NCI-H524 (cell line): ENCODE data around the gene CNKSR3.
A peak's percentile ranks its signal among the peaks of the same experiment; 100 is the strongest.

Source experiments
- DNase-seq, 2 experiments: peaks; one replicate each; lab custom pipeline; 2025; lab: John Stamatoyannopoulos, UW

Gene CNKSR3

DNA sequence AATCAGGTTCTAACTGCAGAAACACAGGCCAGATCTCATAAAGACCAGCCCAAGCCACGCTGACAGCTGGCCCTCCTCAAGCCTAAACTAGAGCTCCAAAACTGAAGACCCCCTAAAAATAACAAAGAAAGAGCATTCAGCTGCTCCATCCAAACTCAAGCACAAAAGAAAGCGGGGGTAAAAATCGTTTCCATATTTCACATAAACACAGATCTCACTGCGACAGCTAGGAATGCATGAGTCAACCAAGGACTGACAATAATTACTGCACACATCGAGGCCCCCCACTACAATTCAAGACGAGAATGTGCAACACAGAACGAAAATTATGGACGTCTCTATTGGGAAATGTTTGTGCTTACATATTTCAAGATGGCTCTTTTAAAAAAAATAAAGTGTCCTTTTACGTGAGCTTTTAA is 31.1 kb downstream of the CNKSR3 start:
- no peak for DNase-seq

DNA sequence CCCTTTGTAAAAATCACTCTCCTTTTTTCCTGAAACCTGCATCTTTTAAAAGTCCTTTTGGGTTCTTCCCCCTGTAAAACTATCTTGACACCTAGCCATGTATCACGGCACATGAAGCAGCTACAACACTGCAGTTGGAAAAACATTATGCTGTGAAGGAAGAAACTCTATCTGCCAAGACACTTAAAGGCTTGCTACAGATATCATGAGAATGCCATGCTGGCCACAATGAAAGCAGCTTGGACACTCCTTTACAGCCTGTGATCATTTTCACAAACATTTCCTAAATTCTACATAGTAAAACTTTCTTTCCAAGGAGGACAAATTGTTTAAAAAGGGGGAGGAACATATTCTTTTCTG is 31.8 kb downstream of the CNKSR3 start:
- DNase-seq, result no peak

DNA sequence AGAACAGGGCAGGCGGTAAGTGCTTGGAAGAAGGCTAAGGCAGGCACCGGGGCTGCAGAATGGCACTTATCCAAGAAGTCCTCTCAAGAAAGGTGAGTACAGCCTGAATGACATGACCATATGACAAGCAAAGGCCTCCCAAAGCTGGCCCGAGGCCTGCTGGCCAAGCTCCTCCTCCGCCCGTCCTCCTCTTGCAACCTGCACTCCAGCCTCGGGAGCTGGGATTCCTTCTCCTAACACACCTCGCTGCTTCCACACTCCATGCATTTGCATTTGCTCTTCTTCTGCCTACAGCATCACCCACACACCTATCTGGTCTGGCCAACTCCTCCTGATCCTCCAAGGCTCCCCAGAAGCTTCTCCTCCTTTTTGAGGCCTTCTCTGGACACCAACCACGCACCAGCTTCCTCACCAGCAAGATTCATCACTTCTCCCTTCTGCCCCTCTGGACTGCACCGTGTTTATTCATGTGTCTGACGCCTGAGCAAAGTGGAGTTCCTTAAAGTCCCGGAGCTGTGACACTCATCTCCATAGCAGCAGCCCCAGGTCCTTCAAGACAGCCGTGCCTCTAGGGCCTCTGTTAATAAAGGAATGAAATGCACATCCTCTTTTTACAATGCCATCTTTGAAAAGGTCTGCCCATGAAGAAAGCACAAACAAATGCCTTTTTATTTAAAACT is 32.3 kb downstream of the CNKSR3 start:
- DNase-seq, result no peak

DNA sequence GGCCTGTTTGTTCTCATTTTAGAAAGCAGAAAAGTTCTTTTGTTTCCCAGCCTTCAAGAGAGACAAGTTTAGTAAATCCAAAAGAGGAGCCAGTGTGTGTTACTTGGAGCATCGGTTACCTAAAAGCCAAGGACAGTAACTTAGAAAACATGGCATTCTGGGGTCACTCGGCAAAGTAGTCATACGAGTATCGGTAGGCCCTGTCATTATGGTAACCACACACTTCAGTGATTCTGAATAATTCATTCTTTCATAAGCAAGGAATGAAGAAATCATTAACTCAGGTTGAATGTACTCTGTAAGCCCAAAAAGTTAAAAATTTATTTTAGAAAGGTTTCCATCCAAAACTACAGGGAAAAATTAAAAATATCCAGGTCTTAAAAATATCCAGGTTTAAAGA is 34.0 kb downstream of the CNKSR3 start:
- no peak for DNase-seq

DNA sequence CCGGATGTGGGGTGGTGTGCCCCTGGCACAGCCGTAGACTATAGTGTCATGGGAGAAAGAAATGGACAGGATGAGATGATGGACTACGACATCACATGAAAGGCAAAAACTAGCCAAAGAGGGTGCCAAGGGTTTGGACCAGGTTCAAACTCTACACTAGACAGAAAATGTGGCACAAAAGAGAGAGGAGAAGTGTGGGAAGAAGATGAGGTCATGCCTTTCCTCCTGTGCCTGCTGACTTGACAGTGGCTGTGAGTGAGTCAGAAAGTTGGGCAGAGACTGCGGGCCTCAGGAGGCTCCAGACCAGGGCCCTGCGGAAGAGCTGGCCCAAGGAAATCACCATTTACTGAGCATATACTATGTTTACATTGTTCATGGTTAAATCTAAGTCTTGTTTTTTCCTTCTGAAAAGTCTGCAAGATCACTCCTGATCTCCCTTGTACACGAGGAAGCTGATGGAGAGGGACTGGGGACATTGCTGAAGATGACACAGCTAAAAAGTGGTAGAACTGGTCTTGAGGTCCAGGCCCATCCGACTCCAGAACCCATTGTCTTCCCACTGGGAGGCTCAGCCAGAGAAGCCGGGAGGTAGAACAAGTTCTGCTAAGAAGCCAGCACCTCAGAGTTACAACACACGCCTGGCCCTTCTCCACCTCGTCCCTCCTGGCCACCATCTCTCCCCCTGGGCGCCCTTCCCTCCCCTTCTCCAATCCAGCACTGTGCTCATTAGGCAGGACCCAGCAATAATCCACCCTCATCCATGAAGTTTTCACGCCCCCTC is 35.6 kb downstream of the CNKSR3 start:
- no peak for DNase-seq

DNA sequence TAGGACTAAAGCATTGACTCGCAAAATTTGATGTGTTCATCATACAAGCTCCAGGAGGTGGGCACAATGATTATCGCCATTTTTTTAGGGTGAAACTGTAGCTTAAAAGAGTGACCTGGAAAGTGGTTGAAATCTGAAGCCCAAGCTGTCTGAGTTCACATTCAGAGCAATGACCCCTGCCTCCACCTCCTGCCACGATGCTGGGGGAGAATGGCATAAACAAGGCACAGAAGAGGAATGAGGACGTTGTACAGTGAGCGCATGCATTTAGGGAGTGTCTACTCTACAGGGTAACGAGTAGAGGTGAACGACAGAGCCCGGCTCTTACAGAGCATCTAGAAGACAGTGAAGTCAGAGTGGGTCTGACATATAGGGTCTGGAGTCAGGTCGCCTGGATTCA is 37.2 kb downstream of the CNKSR3 start:
- no peak for DNase-seq

DNA sequence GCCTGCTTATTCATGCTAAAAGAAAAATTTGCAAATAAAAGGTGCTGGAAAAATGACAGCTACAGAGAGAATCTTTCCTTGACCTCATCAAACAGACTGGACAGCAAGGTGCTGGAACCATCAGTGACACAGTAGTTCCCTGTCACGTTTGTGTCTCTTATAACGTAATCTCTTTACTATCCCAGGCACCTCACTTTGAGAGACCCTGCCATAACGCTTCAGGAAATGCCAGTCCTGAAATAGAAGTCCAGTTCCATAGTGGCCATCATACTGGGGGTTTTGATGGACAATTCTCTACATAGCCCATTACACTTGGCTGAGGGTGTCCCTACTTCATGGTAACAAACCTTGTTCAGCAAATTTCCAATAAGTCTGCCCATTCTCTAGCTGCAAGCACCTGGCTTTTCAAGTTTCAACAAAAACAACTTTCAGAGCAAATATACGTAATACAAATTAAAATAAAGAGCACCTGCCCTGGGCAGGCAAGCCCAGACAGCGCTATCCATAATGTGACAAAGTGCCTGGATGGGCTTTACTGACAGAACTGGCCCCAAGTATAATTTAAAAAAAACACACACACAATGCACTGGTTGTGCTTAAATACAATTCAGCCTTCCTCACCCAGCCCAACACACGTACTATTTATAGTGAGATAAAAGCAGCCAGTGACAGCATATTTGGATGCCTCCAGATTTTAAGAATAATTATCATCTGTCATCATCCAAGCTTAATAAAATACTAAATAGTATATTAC is 38.7 kb downstream of the CNKSR3 start:
- DNase-seq, result no peak

DNA sequence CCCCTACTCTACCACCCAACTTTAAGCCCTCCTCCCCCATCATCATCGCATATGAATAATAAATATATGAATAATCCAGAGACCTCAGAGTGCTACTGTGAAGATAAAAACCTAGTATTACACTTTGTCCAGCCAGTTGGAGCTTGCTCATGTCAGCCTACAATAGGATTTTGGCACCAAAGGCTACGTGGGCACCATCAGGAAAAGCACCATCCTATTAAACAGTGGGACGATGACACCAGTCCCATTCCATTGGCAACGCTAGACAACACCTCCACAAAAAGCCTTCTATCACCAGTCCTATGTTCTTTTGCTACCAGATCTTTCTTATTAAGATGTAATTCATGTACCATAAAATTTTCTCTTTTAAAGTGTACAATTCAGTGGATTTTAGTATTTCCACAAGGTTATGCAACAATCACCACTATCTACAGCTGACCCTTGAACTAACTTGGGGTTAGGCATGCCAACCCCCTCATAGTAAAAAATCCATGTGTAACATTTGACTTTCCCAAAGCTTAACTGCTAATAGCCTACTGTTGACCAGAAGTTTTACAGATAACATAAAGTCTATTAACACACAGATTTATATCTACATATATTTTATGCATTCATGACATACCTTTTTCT is 41.1 kb downstream of the CNKSR3 start:
- no peak for DNase-seq

DNA sequence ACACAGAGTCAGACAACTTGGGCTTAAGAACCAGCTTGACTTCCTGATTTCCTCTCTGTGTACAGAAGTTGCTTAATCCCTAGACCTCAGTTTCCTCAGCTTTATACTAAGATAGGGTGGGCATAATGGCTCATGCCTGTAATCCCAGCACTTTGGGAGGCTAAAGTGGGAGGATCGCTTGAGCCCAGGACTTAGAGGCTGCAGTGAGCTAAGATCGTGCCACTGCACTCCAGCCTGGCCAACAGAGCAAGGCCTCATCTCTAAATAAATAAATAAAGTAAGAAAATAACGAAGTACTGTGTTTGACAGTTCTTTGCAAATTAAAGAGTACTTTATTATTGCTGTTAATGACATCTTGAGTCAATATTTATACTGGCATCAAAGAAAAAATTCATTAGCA is 41.7 kb downstream of the CNKSR3 start:
- DNase-seq, result no peak

DNA sequence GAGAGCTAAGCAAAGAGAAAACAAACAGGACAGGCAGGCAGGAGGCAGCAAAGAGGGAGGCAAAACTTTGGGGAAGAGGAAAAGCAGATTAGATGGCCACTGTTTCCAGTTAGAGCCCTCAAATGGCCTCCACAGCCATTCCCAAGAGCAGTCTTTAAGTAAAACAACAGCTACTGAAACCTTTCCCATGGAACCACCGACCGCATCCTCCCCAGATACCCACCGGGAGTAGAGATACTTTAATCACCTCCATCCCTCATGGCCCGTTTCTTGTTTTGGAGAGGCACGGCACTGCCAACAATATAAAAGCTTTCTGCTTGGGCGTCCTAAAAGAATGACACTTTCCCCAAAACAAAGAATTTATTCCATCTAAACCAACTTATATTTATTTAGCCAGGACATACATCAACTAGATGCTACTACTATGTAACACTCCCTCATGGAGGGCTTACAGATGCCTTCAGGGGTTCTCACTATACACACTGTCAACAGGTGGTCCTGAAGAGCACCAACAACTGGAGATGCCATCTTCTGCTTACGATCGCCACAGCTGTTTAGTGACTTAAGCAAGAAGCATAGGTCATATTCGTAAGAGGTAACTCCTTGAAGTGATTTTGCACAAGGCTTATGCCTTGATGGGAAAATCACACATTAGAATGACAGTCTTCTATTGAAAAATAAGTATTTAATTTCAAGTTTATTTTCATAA is 43.4 kb downstream of the CNKSR3 start:
- DNase-seq, result peak in 1 of 2 experiments; percentile 10

DNA sequence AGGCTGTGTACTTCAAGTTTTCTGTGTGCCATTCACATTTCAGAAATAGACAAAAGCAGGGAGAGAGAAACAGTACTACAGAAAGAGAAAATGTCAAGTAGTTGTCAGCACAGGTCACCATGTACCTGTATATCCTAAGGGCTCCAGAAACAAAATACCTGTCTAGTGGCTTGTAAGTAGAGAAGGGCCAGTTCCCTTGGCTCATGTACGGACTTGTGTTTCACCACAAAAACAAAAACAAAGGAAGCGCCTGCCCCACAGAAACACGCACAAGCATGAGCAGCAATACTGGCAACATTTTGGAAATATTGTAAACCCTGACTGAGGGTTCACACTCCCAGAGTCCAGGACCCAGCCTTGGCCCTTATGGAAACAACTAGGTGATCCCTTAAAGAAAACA is 44.3 kb downstream of the CNKSR3 start:
- no peak for DNase-seq

DNA sequence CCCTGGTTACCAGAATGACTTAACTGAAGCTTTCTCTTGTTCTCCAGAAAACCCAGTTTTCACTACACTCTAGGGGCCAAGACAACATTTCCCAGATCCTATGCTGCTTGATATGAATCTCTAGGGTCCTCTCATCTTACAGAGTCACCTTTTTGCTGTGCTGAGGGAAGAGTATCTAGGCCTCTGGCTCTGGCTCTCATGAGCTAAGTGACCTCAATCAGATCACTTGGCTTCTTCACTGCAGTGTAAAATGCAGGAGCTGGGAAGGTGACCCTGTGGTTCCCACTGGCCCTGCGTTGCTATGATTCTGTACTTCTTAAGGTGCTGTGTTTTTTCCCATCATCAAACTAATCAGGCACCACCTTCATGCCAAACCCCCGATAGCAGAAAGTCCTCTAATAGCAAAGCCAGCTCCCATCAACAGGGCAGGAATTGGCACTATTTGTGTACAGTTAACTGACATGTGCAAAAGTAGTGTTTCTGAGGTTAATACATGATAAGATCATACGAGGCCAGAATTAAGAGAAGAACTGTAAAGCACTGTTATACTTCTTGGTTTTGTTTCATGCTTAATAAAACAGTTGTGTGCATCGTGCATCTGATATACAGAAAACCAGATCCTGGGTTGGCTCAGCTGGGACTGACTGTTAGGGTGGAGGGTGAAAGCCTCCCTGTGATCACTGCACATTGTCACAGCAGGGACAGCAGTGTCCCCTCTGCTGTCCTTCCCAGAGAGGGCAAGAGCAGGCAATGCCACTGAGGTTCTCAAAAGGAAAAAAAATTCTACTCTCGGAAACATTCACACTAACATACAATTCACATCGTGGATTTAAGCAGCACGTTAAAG is 46.7 kb downstream of the CNKSR3 start:
- DNase-seq, result no peak

DNA sequence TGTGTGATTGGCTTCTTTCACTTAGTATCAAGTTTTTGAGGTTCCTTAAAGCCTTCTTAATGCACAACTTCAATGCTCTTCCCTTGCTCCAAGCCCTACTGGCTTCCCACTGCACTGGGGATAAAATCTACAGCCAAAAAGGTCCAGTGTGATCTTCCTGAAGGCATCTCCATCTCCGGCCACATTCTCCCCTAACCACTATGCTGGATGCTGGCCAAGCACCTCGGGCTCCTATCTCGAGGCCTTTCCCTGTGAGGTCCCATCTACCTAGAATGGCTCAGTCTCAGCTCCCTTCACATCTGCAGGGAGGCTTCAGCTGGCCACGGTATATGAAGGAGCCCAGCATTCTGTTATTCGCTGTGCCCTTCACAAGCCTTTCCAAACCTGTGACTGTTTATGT is 48.1 kb downstream of the CNKSR3 start:
- DNase-seq, result no peak

DNA sequence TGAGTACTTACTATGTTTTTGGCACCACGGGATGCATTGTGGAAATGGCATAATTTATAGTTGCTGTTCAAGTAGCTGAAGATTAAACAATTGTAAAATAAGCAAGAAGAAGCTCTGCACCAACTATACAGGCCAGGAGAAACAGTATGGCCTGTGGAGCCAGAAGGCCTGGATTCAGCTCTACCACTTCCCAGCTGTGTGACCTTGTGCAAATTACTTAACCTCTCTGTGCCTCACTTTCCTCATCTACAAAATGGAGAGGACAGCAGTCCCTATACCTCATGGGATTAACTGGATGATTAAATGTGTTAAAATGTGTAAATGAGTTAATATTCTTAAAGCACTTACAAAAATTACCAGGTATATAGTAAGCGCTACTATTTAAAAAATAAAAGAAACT is 49.1 kb downstream of the CNKSR3 start:
- DNase-seq, result no peak

DNA sequence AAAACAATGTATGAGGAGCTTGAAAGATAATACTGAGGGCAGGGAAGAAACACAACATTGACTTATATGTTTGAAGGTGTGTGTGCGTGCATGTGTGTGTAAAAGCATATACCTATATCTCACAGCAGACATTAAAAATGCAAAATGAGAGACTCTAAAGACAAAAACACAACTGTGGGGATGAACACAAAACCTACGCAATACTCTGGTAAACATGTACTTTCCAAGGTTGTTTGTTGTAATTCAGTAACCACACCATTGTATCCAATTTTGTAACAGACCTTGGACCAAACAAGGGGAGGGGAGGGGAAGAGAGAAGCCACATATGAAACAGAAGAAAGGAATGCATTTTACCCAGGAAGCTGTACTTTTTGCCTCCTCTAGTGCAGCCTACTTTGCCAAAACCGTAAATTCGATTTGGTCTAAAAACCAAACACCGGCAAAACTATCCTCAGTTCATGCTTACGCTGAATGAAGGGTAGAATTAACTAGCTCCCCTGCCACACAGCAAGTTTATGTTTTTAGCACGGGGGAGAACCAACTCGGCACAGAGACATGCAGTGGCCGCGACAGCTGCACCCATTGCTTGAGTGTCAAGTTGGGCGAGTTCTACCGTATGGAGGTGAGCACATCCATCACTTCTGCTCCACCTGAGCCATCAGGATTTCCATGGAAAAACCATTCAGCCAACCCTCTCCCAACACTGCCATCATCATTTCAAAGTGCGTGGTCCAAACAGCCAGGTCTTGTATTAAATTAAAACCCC is 50.0 kb downstream of the CNKSR3 start:
- no peak for DNase-seq

DNA sequence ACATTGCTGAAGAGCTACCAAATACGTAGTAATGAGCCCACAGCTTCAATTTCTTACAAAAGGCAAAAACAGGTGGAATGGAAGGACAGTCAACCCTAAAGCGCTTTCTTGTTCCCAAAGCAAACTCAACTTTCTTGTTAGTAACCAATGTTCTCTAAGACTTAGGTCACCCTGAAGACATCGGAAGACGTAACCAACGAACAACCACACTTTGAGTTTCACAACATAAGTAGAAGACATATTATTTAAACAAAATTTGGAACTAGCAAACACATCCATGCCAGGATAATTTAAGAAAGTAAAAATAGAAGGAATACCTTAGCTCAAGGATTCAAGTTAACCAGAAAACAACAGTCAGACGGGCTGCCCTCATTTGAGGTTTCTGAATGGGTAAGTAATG is 51.0 kb downstream of the CNKSR3 start:
- no peak for DNase-seq

DNA sequence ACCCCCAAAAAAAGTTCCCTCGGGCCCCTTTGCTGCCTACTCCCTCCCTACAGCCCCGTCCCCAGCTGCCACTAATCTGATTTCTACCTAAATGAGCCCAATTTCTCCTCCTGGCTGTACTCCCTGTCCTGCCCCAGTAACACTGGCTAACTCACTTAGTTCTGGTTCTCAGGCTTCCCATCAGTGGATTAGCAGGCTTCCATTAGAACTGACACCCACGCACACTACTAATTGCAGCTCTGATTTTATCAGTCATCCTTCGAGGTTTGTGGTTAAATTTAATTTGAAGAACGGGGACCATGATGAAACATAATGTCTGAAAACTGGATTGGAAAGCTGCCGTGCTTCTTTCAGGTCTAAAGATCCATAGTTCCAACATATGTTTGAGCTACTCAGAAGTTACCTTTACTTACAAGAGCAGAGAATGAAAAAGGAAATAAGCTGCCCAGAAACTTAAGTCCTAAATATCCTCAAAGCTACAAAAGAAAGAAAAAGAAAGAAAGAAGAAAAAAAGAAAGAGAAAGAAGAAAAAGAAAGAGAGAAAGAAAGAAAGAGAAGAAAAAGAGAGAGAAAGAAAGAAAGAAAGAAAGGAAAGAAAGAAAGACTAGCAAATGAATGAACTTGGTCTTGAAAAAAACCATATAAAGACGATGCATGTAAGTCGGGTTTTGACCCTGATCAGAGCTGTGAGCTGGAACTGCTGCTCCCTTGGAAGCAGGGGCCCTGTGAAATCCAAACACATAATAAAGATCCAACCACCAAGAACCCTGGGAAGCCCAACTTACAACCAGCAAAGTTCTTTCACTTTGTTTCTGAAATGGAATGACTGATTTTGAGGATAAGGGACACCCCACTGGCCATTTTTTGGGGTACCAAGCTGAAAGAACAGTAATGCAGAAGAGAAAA is 51.7 kb downstream of the CNKSR3 start:
- no peak for DNase-seq

DNA sequence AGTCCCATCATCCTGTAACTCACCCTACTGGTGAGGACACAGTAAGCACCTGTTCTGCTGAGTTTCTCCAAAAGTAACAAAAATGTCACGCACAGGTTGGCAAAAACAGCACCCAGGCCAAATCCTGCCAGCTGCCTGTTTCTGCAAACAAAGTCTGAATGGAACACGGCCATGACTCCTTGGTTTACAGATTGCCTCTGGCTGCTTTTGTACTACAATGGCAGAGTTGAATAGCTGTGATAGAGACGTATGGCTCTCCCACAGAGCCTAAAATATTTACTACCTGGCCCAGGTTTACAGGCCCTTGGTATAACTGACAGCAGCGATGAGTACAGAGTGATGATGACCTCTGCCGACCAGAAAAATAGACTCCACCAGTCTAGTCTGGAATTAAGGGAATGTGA is 52.6 kb downstream of the CNKSR3 start:
- DNase-seq, result no peak

DNA sequence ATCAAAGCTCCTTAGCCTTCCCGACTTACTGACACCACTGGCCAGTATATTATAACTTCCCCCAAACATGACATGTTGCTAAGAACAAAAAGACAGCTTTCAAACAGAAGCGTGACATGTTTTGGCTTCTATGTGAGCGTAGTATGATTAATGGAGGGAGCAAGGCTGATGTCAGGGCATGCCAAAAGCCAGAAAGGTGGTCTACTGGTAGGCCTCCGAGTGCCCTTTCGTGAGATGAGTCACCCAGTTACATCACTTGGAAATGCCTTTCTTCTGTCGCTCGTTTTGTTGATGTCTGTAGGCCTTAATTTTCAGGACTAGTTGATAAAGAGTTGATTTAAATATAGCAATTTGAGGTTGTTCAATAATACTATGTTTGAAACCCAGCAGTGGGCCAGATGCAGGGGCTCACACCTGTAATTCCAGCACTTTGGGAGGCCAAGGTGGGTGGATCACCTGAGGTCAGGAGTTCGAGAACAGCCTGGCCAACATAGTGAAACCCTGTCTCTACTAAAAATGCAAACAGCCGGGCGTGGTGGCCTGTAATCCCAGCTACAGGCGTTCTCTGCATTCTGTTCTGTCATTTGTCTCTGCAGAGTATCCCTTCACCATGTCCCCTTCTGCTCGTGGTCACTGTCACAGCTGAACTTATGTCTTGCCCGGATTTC is 53.3 kb downstream of the CNKSR3 start:
- no peak for DNase-seq
